IPS-18a (cell line): ENCODE results near the gene SLN.

Experiments
- H3K27ac ChIP-seq: one replicate; pipeline ENCODE4 v1.5.1; 2013; ENCODE audit warnings: low read length
- H3K27me3 ChIP-seq: one replicate; pipeline ENCODE4 v1.6.1; 2013; ENCODE audit warnings: mild to moderate bottlenecking, low read length; ENCODE audit not compliant: control insufficient read depth, insufficient read depth
- H3K36me3 ChIP-seq: one replicate; pipeline ENCODE4 v1.6.1; 2013; ENCODE audit warnings: low read depth, low read length; ENCODE audit not compliant: control insufficient read depth
- H3K4me1 ChIP-seq: one replicate; pipeline ENCODE4 v1.6.1; 2013; ENCODE audit warnings: low read depth, low read length; ENCODE audit not compliant: control insufficient read depth
- H3K4me3 ChIP-seq: one replicate; pipeline ENCODE4 v1.5.1; 2013; ENCODE audit warnings: low read length
- H3K9ac ChIP-seq: one replicate; pipeline ENCODE4 v1.6.1; 2013; ENCODE audit warnings: mild to moderate bottlenecking, low read length, moderate library complexity
- H3K9me3 ChIP-seq: one replicate; pipeline ENCODE4 v1.6.1; 2013; ENCODE audit warnings: low read depth, low read length; ENCODE audit not compliant: control insufficient read depth

SLN gene

GRCh38 chr11:107679255-107680024 lies 32.4 kb downstream of the SLN start:
- H3K4me1 ChIP-seq, result no peaks in the 10 kb centered on the region

GRCh38 chr11:107678632-107678971 lies 33.3 kb downstream of the SLN start:
- H3K36me3 ChIP-seq, result no peaks in the 10 kb centered on the region
- no peaks in the 10 kb centered on the region for H3K27me3 ChIP-seq
- H3K27ac ChIP-seq, result no peak overlapping the region

More at GRCh38 chr11:107679255-107680024, 32.4 kb downstream of the SLN start:
- Histone ChIP-seq H3K9ac (no peak overlapping the region), H3K9me3 (no peaks in the 10 kb centered on the region), H3K27me3 (no peaks in the 10 kb centered on the region), H3K36me3 (no peaks in the 10 kb centered on the region), H3K4me3 (no peak overlapping the region), H3K27ac (no peak overlapping the region)

GRCh38 chr11:107677924-107678631 lies 33.8 kb downstream of the SLN start:
- Histone ChIP-seq H3K9ac (no peak overlapping the region), H3K36me3 (no peaks in the 10 kb centered on the region), H3K4me3 (no peak overlapping the region), H3K27me3 (no peaks in the 10 kb centered on the region), H3K27ac (no peak overlapping the region), H3K9me3 (no peaks in the 10 kb centered on the region), H3K4me1 (no peaks in the 10 kb centered on the region)

More at GRCh38 chr11:107678632-107678971, 33.3 kb downstream of the SLN start:
- no peak overlapping the region for H3K9ac ChIP-seq
- H3K4me1 ChIP-seq, result no peaks in the 10 kb centered on the region
- no peak overlapping the region for H3K4me3 ChIP-seq
- no peaks in the 10 kb centered on the region for H3K9me3 ChIP-seq

DNA sequence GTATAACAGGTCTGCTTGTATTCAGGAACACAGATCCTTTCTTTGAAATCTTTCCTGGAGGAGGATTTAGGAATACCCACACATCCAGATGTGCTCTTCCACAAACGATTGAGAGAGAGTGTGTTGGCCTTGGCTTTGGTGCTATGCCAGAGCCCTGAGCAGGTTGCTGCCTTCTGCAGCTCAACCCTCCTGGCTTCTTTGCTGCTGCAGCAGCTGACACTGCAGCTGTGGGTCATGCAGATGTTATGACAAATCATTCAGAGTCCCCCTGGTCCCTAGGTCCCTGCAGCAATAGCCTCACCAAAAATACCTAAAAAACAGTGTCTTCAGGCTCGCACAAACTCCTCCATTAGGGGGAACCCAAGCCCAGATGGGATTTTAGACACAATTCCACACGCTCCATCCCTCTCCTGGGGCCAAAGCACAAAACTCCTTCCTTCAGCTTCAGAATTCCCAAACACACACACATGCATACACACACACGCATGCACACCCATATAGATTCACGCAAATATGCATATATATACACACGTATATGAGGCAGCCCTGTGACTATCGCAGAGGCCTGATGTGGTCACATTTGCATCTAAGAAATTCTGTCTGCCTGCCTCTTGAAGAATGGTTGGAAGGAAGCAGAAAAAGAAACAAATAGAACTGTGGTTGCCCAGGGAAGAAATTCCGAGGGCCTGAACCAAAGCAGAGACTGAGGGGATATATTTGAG lies 35.4 kb downstream of the SLN start:
- Histone ChIP-seq H3K4me3 (no peak overlapping the region), H3K27ac (no peak overlapping the region), H3K36me3 (no peaks in the 10 kb centered on the region), H3K9me3 (no peaks in the 10 kb centered on the region), H3K27me3 (no peaks in the 10 kb centered on the region), H3K4me1 (no peaks in the 10 kb centered on the region), H3K9ac (no peak overlapping the region)

GRCh38 chr11:107675902-107676301 lies 36.0 kb downstream of the SLN start:
- Histone ChIP-seq H3K9ac (no peak overlapping the region), H3K27ac (no peak overlapping the region), H3K4me3 (no peak overlapping the region), H3K9me3 (no peaks in the 10 kb centered on the region), H3K27me3 (no peaks in the 10 kb centered on the region), H3K4me1 (no peaks in the 10 kb centered on the region), H3K36me3 (no peaks in the 10 kb centered on the region)

DNA sequence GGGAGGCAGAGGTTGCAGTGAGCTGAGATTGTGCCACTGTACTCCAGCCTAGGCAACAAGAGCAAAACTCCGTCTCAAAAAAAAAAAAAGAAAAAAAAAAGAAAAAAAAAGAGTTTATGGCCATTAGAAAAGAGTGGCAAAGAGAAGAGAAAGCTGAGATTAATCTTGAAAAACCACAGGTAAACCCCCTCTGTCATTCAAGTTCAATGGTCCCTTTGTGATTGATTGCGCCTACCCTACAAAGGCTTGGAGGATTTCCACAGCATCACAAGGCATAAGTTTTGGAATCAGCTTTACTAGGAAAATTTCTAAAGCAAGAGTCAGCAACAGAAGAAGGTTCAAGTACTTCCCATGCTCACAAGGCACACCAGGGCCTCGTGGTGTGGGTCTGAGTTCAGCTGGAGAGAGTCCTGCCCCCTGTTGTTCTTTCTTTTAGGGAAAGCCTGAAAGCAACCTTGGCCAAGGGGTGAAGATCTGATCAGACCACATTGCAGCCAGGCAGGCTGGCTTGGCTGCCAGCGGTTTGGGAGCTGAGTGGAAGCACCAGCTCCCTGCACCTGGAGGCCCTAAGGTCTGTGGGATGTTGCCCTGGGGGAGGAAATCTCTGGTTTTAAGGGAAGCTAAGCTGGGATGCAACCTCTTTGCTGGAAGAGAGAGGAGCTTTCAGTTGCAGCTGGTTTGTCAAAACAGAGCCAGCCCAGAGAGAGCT lies 41.8 kb downstream of the SLN start:
- Histone ChIP-seq H3K9ac (no peak overlapping the region), H3K36me3 (no peaks in the 10 kb centered on the region), H3K27ac (no peak overlapping the region), H3K4me3 (no peak overlapping the region), H3K9me3 (no peaks in the 10 kb centered on the region), H3K27me3 (no peaks in the 10 kb centered on the region), H3K4me1 (peaks cover 12% of the 10 kb centered on the region)

- no peaks in the 10 kb centered on the region for H3K36me3 ChIP-seq
- H3K4me1 ChIP-seq, result peaks cover 12% of the 10 kb centered on the region
- H3K27me3 ChIP-seq, result no peaks in the 10 kb centered on the region
- no peak overlapping the region for H3K9ac ChIP-seq
- no peak overlapping the region for H3K27ac ChIP-seq
- H3K9me3 ChIP-seq, result no peaks in the 10 kb centered on the region
- H3K4me3 ChIP-seq, result no peak overlapping the region
Observed at GRCh38 chr11:107669191-107669740, 42.6 kb downstream of the SLN start.

DNA sequence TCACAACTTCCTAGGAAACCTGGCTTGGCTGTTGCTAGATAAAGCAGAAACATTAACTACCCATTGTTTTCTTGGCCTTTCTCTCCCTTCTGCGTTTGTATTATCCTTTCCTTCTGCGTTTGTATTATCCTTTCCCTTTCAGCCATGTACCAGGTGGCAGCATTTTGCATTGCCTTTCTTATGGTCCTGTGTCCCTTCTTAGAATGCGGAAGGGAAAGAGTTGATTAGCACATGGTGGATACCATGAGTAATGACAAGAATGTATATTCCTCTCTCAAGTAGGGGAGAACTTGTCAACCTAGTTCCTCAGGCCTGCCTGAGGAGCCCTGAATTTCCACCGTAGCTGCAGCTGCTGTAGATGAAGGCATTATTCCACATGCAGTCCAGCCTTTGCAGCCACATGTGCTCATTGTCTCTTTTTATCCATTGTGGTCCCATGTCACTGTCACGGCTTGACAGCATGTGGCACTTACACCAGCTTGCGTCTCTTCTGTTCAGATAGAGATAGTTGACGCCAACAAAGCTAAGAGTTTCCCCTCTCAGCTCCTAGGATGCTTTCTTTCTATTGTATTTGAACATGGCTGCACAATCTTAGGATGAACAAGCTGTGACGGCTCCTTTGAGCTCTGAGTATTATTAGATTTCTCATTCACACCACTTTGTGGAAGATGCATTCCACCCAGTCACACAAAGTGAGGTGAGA lies 44.8 kb downstream of the SLN start:
- Histone ChIP-seq H3K9ac (no peak overlapping the region), H3K4me3 (no peak overlapping the region), H3K27ac (no peak overlapping the region), H3K36me3 (no peaks in the 10 kb centered on the region), H3K9me3 (no peaks in the 10 kb centered on the region), H3K4me1 (peaks cover 12% of the 10 kb centered on the region), H3K27me3 (no peaks in the 10 kb centered on the region)

DNA sequence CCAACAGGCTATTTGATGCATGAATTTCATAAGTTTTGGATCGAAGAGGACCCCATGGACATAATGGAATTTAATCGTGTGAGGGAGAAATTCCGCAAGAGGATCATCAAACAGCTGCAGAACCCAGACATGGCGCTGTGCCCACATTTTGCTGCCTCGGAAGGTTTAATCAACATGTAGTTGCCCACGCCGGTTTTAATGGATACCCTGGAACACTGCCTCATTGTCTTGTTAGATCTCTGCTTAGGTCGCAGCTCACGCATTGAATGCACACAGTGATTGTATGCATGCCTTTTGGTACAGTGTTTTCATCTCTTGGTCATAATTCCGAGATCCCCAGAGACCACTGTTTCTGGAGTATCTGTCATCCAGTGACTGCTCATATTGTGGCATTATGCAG lies 46.8 kb downstream of the SLN start:
- H3K27ac ChIP-seq, result no peak overlapping the region
- no peak overlapping the region for H3K4me3 ChIP-seq
- no peaks in the 10 kb centered on the region for H3K9me3 ChIP-seq

DNA sequence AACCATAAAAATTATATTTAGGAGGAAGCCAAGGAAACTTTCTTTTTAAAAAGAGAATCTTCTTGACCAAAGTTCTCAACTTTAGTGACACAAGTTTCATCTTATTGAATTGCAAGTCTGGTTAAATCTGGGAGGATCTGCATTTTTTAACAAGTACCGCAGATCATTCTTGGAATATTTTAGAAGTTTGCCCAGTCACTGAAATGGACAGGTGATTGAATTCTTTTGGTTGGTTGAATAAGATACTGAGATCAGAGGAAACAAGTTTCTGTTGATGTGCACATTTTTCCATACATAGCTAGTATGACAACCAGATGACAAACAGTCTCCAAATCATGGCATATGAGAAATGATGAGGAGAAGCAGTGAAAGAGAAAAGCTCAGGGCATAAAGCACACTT lies 50.2 kb downstream of the SLN start:
- H3K27me3 ChIP-seq, result no peaks in the 10 kb centered on the region

More for the DNA sequence above, 46.8 kb downstream of the SLN start:
- Histone ChIP-seq H3K9ac (no peak overlapping the region), H3K36me3 (no peaks in the 10 kb centered on the region), H3K4me1 (peaks cover 8% of the 10 kb centered on the region), H3K27me3 (no peaks in the 10 kb centered on the region)

More for the DNA sequence above, 50.2 kb downstream of the SLN start:
- H3K36me3 ChIP-seq, result no peaks in the 10 kb centered on the region
- H3K4me1 ChIP-seq, result peaks cover 6% of the 10 kb centered on the region
- H3K27ac ChIP-seq, result no peak overlapping the region
- H3K9me3 ChIP-seq, result no peaks in the 10 kb centered on the region
- no peak overlapping the region for H3K4me3 ChIP-seq
- no peak overlapping the region for H3K9ac ChIP-seq
